GM12865 (cell line): Measurements from ENCODE around the gene LPAR3.

Experiments used
- DNase-seq: peaks from one replicate; pipeline ENCODE4 v3.0.0; 2010; ENCODE audit warnings: low read depth
- H3K4me3 ChIP-seq: 2 replicates; pipeline ENCODE4 v1.5.1; 2011; ENCODE audit warnings: mild to moderate bottlenecking, low read depth, low read length, control low read depth
- TF ChIP-seq, protein P1 (sequence below): IDR thresholded peaks from 2 replicates; pipeline ENCODE4 v1.5.1; 2011; ENCODE audit warnings: low read length, control low read depth, low read depth, inconsistent platforms; ENCODE audit not compliant: insufficient read depth; ENCODE audit errors: missing control alignments

LPAR3 gene

DNA sequence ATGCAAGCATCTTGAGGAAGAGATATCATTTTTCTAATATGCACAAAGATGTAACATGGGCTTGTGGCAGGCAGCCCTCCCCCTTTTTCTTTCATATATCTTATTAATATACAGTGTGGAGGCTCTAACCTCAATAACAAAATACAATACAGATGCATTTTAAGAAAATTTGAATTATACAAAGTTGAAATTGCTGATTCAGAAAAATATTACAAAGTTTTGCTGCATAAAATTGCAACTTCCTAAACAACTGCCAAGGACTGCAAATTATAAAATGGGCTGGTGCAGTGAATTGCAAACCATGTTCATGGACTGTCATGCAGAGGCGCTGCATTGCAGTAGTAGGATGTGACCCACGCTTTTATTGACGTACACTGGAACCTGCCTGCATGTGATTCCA is 84.0 kb downstream of the LPAR3 start:
- TF ChIP-seq, protein P1, sequence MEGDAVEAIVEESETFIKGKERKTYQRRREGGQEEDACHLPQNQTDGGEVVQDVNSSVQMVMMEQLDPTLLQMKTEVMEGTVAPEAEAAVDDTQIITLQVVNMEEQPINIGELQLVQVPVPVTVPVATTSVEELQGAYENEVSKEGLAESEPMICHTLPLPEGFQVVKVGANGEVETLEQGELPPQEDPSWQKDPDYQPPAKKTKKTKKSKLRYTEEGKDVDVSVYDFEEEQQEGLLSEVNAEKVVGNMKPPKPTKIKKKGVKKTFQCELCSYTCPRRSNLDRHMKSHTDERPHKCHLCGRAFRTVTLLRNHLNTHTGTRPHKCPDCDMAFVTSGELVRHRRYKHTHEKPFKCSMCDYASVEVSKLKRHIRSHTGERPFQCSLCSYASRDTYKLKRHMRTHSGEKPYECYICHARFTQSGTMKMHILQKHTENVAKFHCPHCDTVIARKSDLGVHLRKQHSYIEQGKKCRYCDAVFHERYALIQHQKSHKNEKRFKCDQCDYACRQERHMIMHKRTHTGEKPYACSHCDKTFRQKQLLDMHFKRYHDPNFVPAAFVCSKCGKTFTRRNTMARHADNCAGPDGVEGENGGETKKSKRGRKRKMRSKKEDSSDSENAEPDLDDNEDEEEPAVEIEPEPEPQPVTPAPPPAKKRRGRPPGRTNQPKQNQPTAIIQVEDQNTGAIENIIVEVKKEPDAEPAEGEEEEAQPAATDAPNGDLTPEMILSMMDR = no peak
- no peak overlapping the region for H3K4me3 ChIP-seq
- no peak for DNase-seq

- no peak overlapping the region for H3K4me3 ChIP-seq
- TF ChIP-seq, protein P1 = no peak
- no peak for DNase-seq
Measured at GRCh38 chr1:84803604-84804003, 89.4 kb downstream of the LPAR3 start.

- TF ChIP-seq, protein P1 = no peak
- H3K4me3 ChIP-seq = no peak overlapping the region
- no peak for DNase-seq
Measured at GRCh38 chr1:84802567-84803232, 90.3 kb downstream of the LPAR3 start.

- no peak overlapping the region for H3K4me3 ChIP-seq
- DNase-seq = no peak
- TF ChIP-seq, protein P1 = no peak
Measured at GRCh38 chr1:84800090-84801073, 92.6 kb downstream of the LPAR3 start.

GRCh38 chr1:84797603-84798002 is 95.4 kb downstream of the LPAR3 start:
- H3K4me3 ChIP-seq = no peak overlapping the region
- TF ChIP-seq, protein P1 = no peak
- DNase-seq = no peak

DNA sequence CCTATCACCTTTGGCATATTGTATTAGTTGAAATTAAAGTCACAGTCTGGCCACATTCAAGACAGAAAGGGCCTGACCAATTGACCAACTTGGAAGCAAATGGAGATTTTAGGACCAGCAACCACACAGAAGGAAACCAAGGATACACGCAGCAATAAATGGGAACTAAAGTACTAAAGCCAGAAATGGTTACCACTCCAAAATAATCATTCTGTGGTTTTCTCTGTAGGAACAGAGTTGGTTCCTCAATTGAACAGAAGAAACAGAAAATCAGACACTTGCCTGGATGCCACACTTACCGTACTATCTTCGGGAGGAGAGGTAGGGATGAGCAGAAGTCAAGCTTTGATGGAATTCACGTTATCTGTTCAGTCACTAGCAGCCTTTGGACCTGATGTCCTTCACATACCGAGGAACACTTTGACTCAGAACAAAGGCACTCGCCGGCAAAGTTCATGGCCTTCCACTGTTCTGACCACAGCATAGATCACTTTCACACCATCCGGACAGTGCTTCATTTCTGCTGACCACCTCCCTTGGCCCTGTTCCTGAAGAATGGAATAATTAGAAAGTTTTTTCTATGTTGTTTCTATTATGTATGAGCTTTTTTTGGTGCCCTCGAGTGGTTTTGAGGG is 96.9 kb downstream of the LPAR3 start:
- TF ChIP-seq, protein P1 = no peak
- DNase-seq = no peak
- no peak overlapping the region for H3K4me3 ChIP-seq
